GM21528 (cell line): ENCODE data around the gene GZMM.

Source experiments
- ATAC-seq: cut with Tn5 transposase; IDR thresholded peaks from one replicate; pipeline ENCODE4 v1.9.1; 2021; ENCODE audit warnings: mild to moderate bottlenecking, moderate library complexity; ENCODE audit not compliant: unreplicated experiment, low FRiP score

GZMM gene

DNA sequence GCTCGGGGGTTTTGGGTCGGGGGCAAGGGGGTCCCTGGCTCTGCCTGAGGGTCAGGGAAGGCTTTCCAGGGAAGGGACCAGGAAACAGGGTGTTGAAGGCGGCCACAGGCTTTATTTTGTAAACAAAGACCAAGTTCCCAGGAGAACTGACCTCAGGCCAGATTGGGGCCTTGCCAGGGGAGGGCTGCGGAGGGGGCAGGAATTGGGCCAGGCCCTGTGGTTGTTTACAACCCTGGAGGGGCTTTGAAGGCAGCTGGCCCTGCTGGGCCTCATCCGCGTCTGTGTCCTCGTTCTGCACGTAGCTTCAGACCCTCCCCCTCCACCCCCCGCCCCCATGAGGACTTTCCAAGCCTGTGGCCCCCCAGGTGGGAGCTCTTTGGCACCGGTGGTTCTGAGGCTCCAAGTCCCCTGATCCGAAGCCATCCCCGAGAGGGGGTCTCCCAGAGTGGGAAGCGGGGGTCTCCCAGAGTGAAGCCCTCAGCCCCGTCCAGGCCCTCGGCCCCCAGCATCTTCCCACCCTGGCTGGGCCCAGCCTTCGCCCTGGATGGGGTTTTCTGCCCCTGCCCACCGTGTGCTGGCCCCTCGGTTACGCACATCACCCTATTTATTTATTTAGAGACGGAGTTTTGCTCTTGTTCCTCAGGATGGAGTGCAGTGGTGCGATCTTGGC lies 15.1 kb downstream of the GZMM start:
- ATAC-seq: no peak

DNA sequence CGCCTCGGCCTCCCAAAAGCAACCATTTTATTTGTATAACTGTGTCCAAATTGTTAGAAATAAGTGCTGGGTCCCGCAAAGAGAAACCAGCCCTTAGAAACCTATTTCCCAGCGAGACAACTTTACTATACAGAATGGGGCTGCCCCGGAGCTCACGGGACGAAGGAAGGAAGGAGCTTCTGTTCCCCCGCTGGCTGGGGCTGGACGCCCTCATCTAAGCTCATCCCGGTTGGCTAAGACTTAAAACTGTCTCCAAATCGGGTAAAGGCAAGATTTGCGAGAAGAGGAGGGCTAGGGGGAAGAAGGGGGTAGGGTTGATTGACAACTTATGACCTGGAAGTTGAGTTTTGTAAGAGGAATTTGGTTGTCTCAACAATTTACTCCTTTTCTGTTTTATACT lies 16.3 kb downstream of the GZMM start:
- no peak for ATAC-seq

- no peak for ATAC-seq
Measured at GRCh38 chr19:566403-566802, 22.6 kb downstream of the GZMM start.

DNA sequence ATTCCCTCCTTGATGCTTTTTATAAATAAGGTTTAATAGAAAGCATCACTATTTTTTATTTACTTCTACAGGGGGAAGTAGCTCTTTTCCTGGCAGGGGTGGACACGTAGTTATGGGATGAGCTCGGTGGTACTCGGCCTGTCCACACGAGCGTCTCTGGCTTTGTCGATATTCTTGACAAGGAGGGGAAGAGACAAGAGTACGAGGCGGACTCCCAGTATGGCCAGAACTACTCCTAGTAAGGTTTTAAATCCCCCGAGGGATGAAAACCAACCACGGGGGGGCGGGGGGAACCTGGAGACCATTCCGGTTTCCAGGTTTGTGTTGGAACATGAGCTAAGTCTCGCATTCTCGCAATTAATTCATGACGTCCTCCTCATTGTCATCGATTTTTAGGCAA lies 23.0 kb downstream of the GZMM start:
- no peak for ATAC-seq

GRCh38 chr19:567296-567900 lies 23.5 kb downstream of the GZMM start:
- ATAC-seq: no peak

GRCh38 chr19:570251-570686 lies 26.4 kb downstream of the GZMM start:
- ATAC-seq: no peak

- no peak for ATAC-seq
Measured at GRCh38 chr19:570937-571565, 27.2 kb downstream of the GZMM start.

DNA sequence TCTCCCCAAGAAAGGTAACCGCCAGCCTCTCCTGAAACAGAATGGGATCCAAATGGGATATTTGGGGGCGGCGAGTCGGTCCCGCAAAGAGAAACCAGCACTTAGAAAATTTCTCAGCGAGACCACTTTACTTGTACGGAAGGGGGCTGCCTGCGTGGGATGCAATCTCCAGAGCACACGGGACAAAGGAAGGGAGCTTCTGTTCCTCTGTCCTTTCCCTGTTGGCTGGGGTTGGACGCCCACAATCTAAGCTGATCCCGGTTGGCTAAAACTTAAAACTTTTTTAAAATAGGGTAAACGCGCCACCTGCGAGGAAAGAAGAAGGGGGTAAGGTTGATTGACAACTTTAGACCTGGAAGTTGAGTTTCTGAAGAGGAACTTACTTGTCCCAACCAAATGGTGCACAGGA lies 27.7 kb downstream of the GZMM start:
- ATAC-seq: peak; percentile 11

DNA sequence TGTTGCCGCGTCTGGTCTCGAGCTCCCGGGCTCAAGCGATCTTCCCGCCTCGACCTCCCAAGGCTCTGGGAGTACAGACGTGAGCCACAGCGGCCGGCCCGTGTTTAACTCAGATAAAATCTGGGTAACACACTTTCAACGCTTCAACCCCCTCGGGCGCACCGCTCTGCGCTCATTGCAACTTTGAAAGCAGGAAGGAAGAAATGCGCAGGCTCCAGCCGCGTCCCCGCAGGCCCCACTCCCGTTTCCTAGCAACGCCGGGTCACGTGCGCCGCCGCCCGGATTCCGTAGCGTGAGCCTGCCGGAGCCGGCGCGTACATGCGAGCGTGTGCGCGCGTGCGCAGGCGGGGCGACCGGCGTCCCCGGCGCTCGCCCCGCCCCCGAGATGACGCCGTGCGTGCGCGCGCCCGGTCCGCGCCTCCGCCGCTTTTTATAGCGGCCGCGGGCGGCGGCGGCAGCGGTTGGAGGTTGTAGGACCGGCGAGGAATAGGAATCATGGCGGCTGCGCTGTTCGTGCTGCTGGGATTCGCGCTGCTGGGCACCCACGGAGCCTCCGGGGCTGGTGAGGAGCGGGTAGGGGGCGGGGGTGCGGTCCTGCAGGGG lies 28.4 kb downstream of the GZMM start, which contains the start of gene BSG:
BSG (plus strand) TSS at position 457 of the 603 bp plus-strand sequence; CDS start at position 496, 39 bp downstream.
- ATAC-seq: peak; percentile 61

- ATAC-seq: peak; percentile 39
Measured at GRCh38 chr19:572743-573518, 29.1 kb downstream of the GZMM start.

- no peak for ATAC-seq
Measured at GRCh38 chr19:573519-573825, 29.6 kb downstream of the GZMM start.

- no peak for ATAC-seq
Measured at GRCh38 chr19:574658-575526, 31.0 kb downstream of the GZMM start.

- no peak for ATAC-seq
Measured at GRCh38 chr19:575527-576506, 32.0 kb downstream of the GZMM start.

DNA sequence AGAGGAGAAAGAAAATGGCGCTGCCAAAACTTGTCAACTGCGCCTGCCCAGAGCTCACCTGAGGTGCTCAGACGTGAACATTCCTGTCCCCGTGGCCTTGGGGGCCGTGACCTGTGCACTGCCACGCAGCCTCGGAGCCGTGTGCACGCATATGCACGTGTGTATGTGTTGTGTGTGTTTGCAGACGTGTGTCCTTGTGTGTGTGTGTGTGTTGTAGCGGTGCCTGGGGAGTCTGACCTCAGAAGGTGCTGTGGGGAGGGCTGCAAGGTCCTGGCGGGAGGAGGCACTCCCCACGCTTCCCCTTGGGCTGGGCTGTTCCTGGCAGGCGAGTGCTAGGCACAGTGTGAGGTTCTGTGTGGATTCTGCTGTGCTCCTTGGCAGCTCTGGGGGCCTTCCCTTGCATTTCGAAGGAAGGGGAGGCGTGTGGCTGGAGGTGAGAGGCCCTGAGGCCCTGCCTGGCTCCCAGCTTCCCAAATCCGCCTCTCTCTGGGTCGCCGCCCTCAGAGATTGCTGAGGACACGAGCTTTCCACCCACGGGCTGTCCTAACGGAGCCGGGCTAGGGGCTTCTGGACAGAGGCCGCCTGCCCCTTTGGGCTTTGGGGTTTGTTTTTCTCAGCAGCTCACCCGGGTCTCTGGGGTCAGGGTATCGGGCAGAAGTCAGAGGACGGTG lies 33.0 kb downstream of the GZMM start:
- ATAC-seq: no peak

GRCh38 chr19:577439-578392 lies 33.9 kb downstream of the GZMM start:
- no peak for ATAC-seq

DNA sequence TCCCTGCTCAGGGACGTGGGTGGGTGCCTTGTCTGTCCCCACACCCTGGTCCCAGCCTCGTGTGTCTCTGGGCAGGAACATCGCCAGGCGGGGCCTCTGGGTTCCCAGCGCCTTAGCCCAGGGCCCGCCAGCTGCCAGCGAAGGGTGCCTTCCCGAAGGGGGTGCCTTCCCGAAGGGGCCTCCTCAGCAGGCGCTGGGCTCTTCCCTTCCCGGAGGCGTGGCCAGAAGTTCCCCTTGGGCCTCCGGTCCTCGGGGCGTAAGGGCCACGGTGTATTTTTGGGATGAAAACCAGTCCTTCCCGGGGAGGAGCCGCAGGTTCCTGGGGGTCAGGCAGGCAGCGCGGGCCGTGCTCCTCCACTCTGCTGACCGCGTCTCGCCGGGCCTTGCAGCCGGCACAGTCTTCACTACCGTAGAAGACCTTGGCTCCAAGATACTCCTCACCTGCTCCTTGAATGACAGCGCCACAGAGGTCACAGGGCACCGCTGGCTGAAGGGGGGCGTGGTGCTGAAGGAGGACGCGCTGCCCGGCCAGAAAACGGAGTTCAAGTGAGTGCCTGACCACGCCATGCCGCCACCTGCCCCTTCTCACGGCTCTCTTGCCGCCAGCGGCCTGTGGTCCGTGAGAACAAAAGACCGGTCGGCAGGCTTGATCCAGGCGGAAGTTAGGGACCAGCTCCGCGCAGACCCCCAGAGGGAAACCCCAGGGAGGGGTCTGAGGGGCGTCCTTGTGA lies 35.4 kb downstream of the GZMM start:
- no peak for ATAC-seq

GRCh38 chr19:579842-580155 lies 35.9 kb downstream of the GZMM start:
- no peak for ATAC-seq
